GM12878 (cell line): ENCODE data around the gene TLK2. TPM values are rescaled to one million over a fixed set of nuclear protein-coding genes. Genes with fewer than 3 reads are reported as not detected.

Experiments
- ATAC-seq: fragments of 200-7000 bp; cut with Tn5 transposase; 3 replicates; pipeline ENCODE4 v1.9.1; 2020; ENCODE audit warnings: mild to moderate bottlenecking, moderate library complexity
- BruUV-seq: library from RNA; stranded (reverse); fragments of 400-500 nt; replicated peaks from 2 replicates; lab custom pipeline; 2021; lab: Mats Ljungman, UMichigan
- CTCF ChIA-PET: fragments of 300-600 bp; sonication (Branson Sonifier 250); formaldehyde crosslinking; extraction: SDS; loops from one replicate; lab custom pipeline; 2021; ENCODE audit warnings: inconsistent platforms; lab: Yijun Ruan, JAX
- POLR2A ChIA-PET: fragments of 350-600 bp; formaldehyde crosslinking; extraction: SDS; loops from one replicate; lab custom pipeline; 2021; ENCODE audit warnings: inconsistent platforms; lab: Charles Lee
- RAD21 ChIA-PET: fragments of 300-600 bp; sonication (Branson Sonifier 250); formaldehyde crosslinking; loops from one replicate; lab custom pipeline; 2023; ENCODE audit warnings: antibody characterized with exemption; ENCODE audit not compliant: unreplicated experiment; lab: Charles Lee
- SMC1A ChIA-PET: fragments of 300-600 bp; sonication (Branson Sonifier 250); formaldehyde crosslinking; loops from one replicate; lab custom pipeline; 2023; ENCODE audit not compliant: unreplicated experiment, uncharacterized antibody; lab: Charles Lee
- DNase-seq: peaks from one replicate; pipeline ENCODE4 v3.0.0-alpha.2; 2011; ENCODE audit warnings: low read depth, low spot score
- FAIRE-seq: peaks from 3 replicates; lab custom pipeline; 2011; peaks lifted over from hg19 to GRCh38; lab: Jason Lieb, UNC
- H2AFZ ChIP-seq: 2 replicates; pipeline ENCODE4 v1.6.0; 2011; ENCODE audit warnings: low read depth, low read length, control low read depth; ENCODE audit not compliant: control insufficient read depth
- H3K27ac ChIP-seq: 2 replicates; pipeline ENCODE4 v1.5.1; 2011; ENCODE audit warnings: control low read depth; ENCODE audit not compliant: control insufficient read depth, insufficient read depth
- H3K27me3 ChIP-seq, 2 experiments: replicated peaks in 1 of 2; 2 replicates each; pipeline versions ENCODE4 v1.6.0 to v1.6.1; 2011; ENCODE audit warnings: low read length in 1 of 2; ENCODE audit not compliant: control insufficient read depth in 2 of 2, insufficient read depth in 2 of 2
- H3K36me3 ChIP-seq, 2 experiments: 2 replicates each; pipeline ENCODE4 v1.5.1; 2011; ENCODE audit warnings: low read length in 1 of 2; ENCODE audit not compliant: control insufficient read depth in 2 of 2, insufficient read depth in 2 of 2
- H3K4me1 ChIP-seq: 2 replicates; pipeline ENCODE4 v1.6.1; 2011; ENCODE audit warnings: mild to moderate bottlenecking, low read length, moderate library complexity, mixed read lengths; ENCODE audit not compliant: control insufficient read depth, insufficient read depth
- H3K4me2 ChIP-seq: 2 replicates; pipeline ENCODE4 v1.6.0; 2011; ENCODE audit warnings: control low read depth; ENCODE audit not compliant: control insufficient read depth, insufficient read depth
- H3K4me3 ChIP-seq: fragments of 200-600 bp; sonication (generic); 2 replicates; pipeline ENCODE4 v1.5.1; 2016
- H3K79me2 ChIP-seq: 2 replicates; pipeline ENCODE4 v1.6.0; 2011; ENCODE audit warnings: low read length; ENCODE audit not compliant: control insufficient read depth, insufficient read depth
- H3K9ac ChIP-seq: 2 replicates; pipeline ENCODE4 v1.8.0; 2011; ENCODE audit warnings: low read length, control low read depth, mixed read lengths; ENCODE audit not compliant: control insufficient read depth, insufficient read depth
- H3K9me3 ChIP-seq: replicated peaks from 3 replicates; pipeline ENCODE4 v1.5.1; 2011; ENCODE audit warnings: mild to moderate bottlenecking, low read length; ENCODE audit not compliant: control insufficient read depth, insufficient read depth
- H4K20me1 ChIP-seq: 2 replicates; pipeline ENCODE4 v1.6.0; 2011; ENCODE audit not compliant: control insufficient read depth, insufficient read depth
- ESRRA ChIP-seq: IDR thresholded peaks from 2 replicates; pipeline ENCODE4 v1.6.1; 2012; ENCODE audit warnings: mild to moderate bottlenecking, low read length, improper control_type of control experiment
- FOXK2 ChIP-seq: fragments of 450-650 bp; IDR thresholded peaks from 2 replicates; pipeline ENCODE4 v1.6.1; 2017; ENCODE audit warnings: mild to moderate bottlenecking, moderate library complexity
- IRF4 ChIP-seq: IDR thresholded peaks from 2 replicates; pipeline ENCODE4 v1.6.1; 2011; ENCODE audit warnings: low read depth, low read length
- POLR2A ChIP-seq: IDR thresholded peaks from 2 replicates; pipeline ENCODE4 v1.6.1; 2011; ENCODE audit warnings: low read depth, mild to moderate bottlenecking, low read length
- ZNF207 ChIP-seq: fragments of 450-650 bp; IDR thresholded peaks from 2 replicates; pipeline ENCODE4 v1.6.1; 2014; ENCODE audit warnings: antibody characterized with exemption, mild to moderate bottlenecking, borderline replicate concordance
- WGBS: methylation state at CpG from one replicate; pipeline ENCODE4 v1.1.6; 2016; ENCODE audit warnings: low lambda C conversion rate; ENCODE audit not compliant: insufficient replicate concordance, insufficient coverage; ENCODE audit errors: missing lambda C conversion rate; 5-methylcytosine and 5-hydroxymethylcytosine counted together
- in situ Hi-C: fragments of 300-500 bp; cut with MboI; formaldehyde crosslinking; loops from 9 replicates; pipeline ENCODE4 v1.14.3; 2018; ENCODE audit warnings: mixed read lengths
- intact Hi-C: fragments of 100-400 bp; cut with micrococcal nuclease; formaldehyde crosslinking; loops from one replicate; pipeline ENCODE4 v1.14.2; 2022; ENCODE audit not compliant: unreplicated experiment
- polyA plus RNA-seq, 11 experiments: library from polyadenylated mRNA; depleted of rRNA in 4 of 11; unstranded in 6 of 11; stranded (reverse) in 5 of 11; fragments of >200 nt; fragmentation: Nextera tagmentation in 4 of 11; fragmentation: Illumina TruSeq in 1 of 11; extraction: Ambion mirVana in 4 of 11; extraction: Trizol in 1 of 11; gene quantifications; 1 replicate in 1 of 11; 2 replicates in 10 of 11; pipeline versions ENCODE4 v1.2.1 to v1.2.3, GENCODE V29; 2011 to 2016; ENCODE audit warnings: inconsistent platforms in 2 of 11, missing spikeins in 2 of 11, low read depth in 1 of 11
- total RNA-seq, 4 experiments: library from RNA; depleted of rRNA in 3 of 4; stranded (reverse); fragments of >200 nt in 3 of 4; fragmentation: Illumina TruSeq in 1 of 4; extraction: Trizol in 1 of 4; gene quantifications; 2 replicates each; pipeline versions ENCODE4 v1.2.1 to v1.2.3, GENCODE V29; 2013 to 2021
- TF ChIP-seq, protein P1 (sequence below): fragments of 450-650 bp; IDR thresholded peaks from 2 replicates; pipeline ENCODE4 v1.6.1; 2016; ENCODE audit warnings: mild to moderate bottlenecking, moderate library complexity, borderline replicate concordance
- TF ChIP-seq, protein P2 (sequence below): fragments of 450-650 bp; conservative IDR thresholded peaks from 2 replicates; pipeline ENCODE4 v1.6.1; 2017; ENCODE audit warnings: mild to moderate bottlenecking, moderate library complexity

TLK2 gene
- total and polyA plus RNA-seq, 10 of the 15 experiments (the other 5 are each of a cell fraction or from before 2014, with no cell fraction given), result 12.1 to 51.2 (median 27.5) TPM

DNA sequence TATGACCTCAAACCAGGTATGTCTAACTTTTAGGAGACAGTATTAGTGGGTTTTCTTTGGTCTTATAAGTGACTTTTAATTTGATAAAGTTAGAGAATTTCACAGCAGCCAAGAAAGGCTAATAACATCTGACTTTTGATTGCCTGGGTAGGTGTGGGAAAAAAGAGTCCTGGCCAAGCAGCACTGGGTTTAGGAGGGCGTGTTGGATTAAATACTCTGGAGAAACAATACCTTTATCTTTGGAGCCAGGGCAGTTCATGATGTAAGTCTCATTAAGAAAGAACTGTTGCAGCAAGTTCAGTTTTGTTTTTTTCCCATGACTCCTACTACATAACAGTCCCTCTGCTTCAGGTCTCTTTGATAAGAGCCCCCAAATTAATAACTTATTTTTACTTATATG lies 122.2 kb downstream of the TLK2 start:
- CTCF ChIA-PET, result interaction anchor here (0.8 kb wide), 1 partner anchor 48 kb away, joined by 3 read pairs; no protein-coding TSS in a partner anchor
- FAIRE-seq (no peak), DNase-seq (no peak), ATAC-seq (no peak)
- H3K79me2 ChIP-seq, result no peaks in the 10 kb centered on the region
- no TSS peak for BruUV-seq
- intact Hi-C loops, result no loop called here
- WGBS, result 95% methylated on average over 1 of the region's 1 CpG
- peaks cover 5 to 8% of the 10 kb centered on the region in 2 experiments; a peak in 3 of 4 replicates for H3K36me3 ChIP-seq
- H3K4me1 ChIP-seq, result no peaks in the 10 kb centered on the region
- H3K9me3 ChIP-seq, result no peaks in the 10 kb centered on the region
- H3K4me2 ChIP-seq, result no peak overlapping the region
- POLR2A ChIA-PET, result interaction anchor here (1.4 kb wide), 1 partner anchor 16 kb away, joined by 3 read pairs; no protein-coding TSS in a partner anchor
- SMC1A ChIA-PET, result interaction anchor here (1.1 kb wide), 1 partner anchor 10 kb away, joined by 4 read pairs; no protein-coding TSS in a partner anchor
- no peak overlapping the region for H2AFZ ChIP-seq
- H4K20me1 ChIP-seq, result no peaks in the 10 kb centered on the region
- TF ChIP-seq ESRRA, result no peak
- TF ChIP-seq POLR2A, result no peak
- TF ChIP-seq IRF4, result no peak
- TF ChIP-seq ZNF207, result no peak
- in situ Hi-C loops, result no loop called here
- H3K4me3 ChIP-seq, result no peak overlapping the region
- H3K27me3 ChIP-seq, result no peaks in the 10 kb centered on the region
- no peak overlapping the region for H3K9ac ChIP-seq
- RAD21 ChIA-PET, result no interaction called here
- no peak overlapping the region for H3K27ac ChIP-seq

DNA sequence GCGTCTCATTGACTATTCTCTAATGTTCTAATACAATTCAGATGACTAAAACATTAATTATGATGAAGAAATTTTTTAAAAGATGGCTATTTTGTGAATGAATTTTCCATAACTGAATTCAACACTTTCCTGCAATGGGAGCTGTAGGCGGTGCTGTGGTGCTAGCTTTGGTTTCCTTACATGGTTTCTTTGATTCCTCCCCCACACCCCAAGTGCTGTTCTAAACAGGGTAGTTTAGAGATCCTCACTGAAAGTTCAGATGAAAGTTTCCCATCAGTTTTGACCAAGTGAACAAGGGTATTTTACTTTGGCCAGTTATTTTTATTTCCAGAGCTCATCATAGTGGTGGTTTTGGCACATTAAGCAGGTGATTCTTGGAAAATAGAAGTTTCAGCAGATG lies 122.8 kb downstream of the TLK2 start:
- FAIRE-seq, result no peak
- ATAC-seq, result no peak
- H2AFZ ChIP-seq, result no peak overlapping the region
- no peak for TF ChIP-seq FOXK2
- TF ChIP-seq, protein P1, sequence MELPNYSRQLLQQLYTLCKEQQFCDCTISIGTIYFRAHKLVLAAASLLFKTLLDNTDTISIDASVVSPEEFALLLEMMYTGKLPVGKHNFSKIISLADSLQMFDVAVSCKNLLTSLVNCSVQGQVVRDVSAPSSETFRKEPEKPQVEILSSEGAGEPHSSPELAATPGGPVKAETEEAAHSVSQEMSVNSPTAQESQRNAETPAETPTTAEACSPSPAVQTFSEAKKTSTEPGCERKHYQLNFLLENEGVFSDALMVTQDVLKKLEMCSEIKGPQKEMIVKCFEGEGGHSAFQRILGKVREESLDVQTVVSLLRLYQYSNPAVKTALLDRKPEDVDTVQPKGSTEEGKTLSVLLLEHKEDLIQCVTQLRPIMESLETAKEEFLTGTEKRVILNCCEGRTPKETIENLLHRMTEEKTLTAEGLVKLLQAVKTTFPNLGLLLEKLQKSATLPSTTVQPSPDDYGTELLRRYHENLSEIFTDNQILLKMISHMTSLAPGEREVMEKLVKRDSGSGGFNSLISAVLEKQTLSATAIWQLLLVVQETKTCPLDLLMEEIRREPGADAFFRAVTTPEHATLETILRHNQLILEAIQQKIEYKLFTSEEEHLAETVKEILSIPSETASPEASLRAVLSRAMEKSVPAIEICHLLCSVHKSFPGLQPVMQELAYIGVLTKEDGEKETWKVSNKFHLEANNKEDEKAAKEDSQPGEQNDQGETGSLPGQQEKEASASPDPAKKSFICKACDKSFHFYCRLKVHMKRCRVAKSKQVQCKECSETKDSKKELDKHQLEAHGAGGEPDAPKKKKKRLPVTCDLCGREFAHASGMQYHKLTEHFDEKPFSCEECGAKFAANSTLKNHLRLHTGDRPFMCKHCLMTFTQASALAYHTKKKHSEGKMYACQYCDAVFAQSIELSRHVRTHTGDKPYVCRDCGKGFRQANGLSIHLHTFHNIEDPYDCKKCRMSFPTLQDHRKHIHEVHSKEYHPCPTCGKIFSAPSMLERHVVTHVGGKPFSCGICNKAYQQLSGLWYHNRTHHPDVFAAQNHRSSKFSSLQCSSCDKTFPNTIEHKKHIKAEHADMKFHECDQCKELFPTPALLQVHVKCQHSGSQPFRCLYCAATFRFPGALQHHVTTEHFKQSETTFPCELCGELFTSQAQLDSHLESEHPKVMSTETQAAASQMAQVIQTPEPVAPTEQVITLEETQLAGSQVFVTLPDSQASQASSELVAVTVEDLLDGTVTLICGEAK, result no peak
- TF ChIP-seq, protein P2, sequence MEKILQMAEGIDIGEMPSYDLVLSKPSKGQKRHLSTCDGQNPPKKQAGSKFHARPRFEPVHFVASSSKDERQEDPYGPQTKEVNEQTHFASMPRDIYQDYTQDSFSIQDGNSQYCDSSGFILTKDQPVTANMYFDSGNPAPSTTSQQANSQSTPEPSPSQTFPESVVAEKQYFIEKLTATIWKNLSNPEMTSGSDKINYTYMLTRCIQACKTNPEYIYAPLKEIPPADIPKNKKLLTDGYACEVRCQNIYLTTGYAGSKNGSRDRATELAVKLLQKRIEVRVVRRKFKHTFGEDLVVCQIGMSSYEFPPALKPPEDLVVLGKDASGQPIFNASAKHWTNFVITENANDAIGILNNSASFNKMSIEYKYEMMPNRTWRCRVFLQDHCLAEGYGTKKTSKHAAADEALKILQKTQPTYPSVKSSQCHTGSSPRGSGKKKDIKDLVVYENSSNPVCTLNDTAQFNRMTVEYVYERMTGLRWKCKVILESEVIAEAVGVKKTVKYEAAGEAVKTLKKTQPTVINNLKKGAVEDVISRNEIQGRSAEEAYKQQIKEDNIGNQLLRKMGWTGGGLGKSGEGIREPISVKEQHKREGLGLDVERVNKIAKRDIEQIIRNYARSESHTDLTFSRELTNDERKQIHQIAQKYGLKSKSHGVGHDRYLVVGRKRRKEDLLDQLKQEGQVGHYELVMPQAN, result no peak
- TF ChIP-seq, all 136 proteins: peak for 0
- ChIA-PET CTCF (no interaction called here), POLR2A (interaction anchor here (1.4 kb wide), 1 partner anchor 17 kb away, joined by 3 read pairs; no protein-coding TSS in a partner anchor), RAD21 (no interaction called here), SMC1A (interaction anchor here (1.0 to 1.1 kb wide), 3 partner anchors 9 to 36 kb away, joined by 3 to 4 read pairs (median 4); no protein-coding TSS in a partner anchor)
- H3K36me3 ChIP-seq, result peaks cover 8 to 9% of the 10 kb centered on the region in 2 experiments; a peak in 3 of 4 replicates
- no peaks in the 10 kb centered on the region for H3K4me1 ChIP-seq
- H3K27me3 ChIP-seq, result no peaks in the 10 kb centered on the region
- in situ Hi-C loops, result no loop called here
- no peaks in the 10 kb centered on the region for H3K9me3 ChIP-seq
- DNase-seq, result no peak
- intact Hi-C loops, result no loop called here
- no peak overlapping the region for H3K4me3 ChIP-seq
- no peaks in the 10 kb centered on the region for H4K20me1 ChIP-seq
- no peak overlapping the region for H3K4me2 ChIP-seq
- H3K27ac ChIP-seq, result no peak overlapping the region
- H3K9ac ChIP-seq, result no peak overlapping the region
- H3K79me2 ChIP-seq, result no peaks in the 10 kb centered on the region
- no TSS peak for BruUV-seq
- 98% methylated on average over 2 of the region's 2 CpGs for WGBS
